HepG2 (cell line): ENCODE results near the gene ZFAND3.

Experiments
- HNRNPLL ChIP-seq: fragments of 200-400 bp; formaldehyde crosslinking; IDR thresholded peaks from 2 replicates; pipeline ENCODE4 v1.6.1; 2017; ENCODE audit warnings: mild to moderate bottlenecking, low read depth, low read length; ENCODE audit not compliant: poor library complexity, severe bottlenecking
- MAFK ChIP-seq, 2 experiments: IDR thresholded peaks in 1 of 2; conservative IDR thresholded peaks in 1 of 2; 2 replicates each; pipeline ENCODE4 v1.6.1; 2011; ENCODE audit warnings: improper control_type of control experiment in 2 of 2, low read length in 2 of 2
- MAX ChIP-seq: IDR thresholded peaks from 2 replicates; pipeline ENCODE4 v1.6.1; 2012; ENCODE audit warnings: inconsistent platforms
- POLR2A ChIP-seq, 2 experiments: IDR thresholded peaks; 2 replicates each; pipeline ENCODE4 v1.6.1; 2011; ENCODE audit warnings: low read depth in 2 of 2, low read length in 2 of 2, mild to moderate bottlenecking in 1 of 2, moderate library complexity in 1 of 2; ENCODE audit not compliant: insufficient read depth in 1 of 2
- TF ChIP-seq, protein P1 (sequence below): sonication (generic); formaldehyde crosslinking; IDR thresholded peaks from 2 replicates; pipeline ENCODE4 v1.5.0; 2020; ENCODE audit warnings: missing genetic modification reagents

GRCh38 chr6:37894585-37894984, 75.1 kb downstream of the ZFAND3 start:
- TF ChIP-seq MAFK (conservative IDR thresholded peaks at IDR 0.05 in 1 of 2, IDR thresholded peaks at IDR 0.05 in 1 of 2; ENCODE audit: low read length in 2 of 2) (peak in 1 of 2 experiments; percentile 18; a peak in 1 of 4 replicates), HNRNPLL (no peak), MAX (no peak), POLR2A (IDR thresholded peaks at IDR 0.05; ENCODE audit: insufficient read depth in 1 of 2, low read depth in 2 of 2, low read length in 2 of 2) (no peak)
- TF ChIP-seq, protein P1, sequence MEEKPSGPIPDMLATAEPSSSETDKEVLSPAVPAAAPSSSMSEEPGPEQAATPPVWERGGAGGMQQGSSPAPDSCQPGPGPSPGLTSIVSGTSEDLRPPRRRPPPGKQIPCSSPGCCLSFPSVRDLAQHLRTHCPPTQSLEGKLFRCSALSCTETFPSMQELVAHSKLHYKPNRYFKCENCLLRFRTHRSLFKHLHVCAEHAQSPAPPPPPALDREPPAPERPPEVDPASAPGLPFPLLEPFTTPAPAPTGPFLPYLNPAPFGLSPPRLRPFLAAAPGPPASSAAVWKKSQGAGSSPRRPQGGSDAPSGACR (CRISPR knock-in tag) = no peak
